HepG2 (cell line): ENCODE results near the gene HECA. TPM values are rescaled to one million over a fixed set of nuclear protein-coding genes. Genes with fewer than 3 reads are reported as not detected.

Experiments used
- ATAC-seq: fragments of 200-7000 bp; cut with Tn5 transposase; 3 replicates; pipeline ENCODE4 v1.9.1; 2020; ENCODE audit warnings: mild to moderate bottlenecking, moderate library complexity
- BruUV-seq: library from RNA; stranded (reverse); fragments of 400-500 nt; replicated peaks from 2 replicates; lab custom pipeline; 2021; lab: Mats Ljungman, UMichigan
- CTCF ChIA-PET: fragments of 300-600 bp; formaldehyde crosslinking; extraction: SDS; loops from one replicate; lab custom pipeline; 2021; ENCODE audit warnings: low total read pairs, inconsistent platforms, low intra/inter-chr PET ratio; lab: Yijun Ruan, JAX
- POLR2A ChIA-PET: fragments of 350-600 bp; sonication (Branson Sonifier 250); formaldehyde crosslinking; loops from one replicate; lab custom pipeline; 2020; ENCODE audit warnings: antibody characterized with exemption, inconsistent platforms; lab: Yijun Ruan, JAX
- DNase-seq: peaks from one replicate; pipeline ENCODE4 v3.0.0-alpha.2; 2015; ENCODE audit warnings: low spot score
- FAIRE-seq: peaks from 3 replicates; lab custom pipeline; 2011; peaks lifted over from hg19 to GRCh38; lab: Jason Lieb, UNC
- H2AFZ ChIP-seq: one replicate; pipeline ENCODE4 v1.6.1; 2011; ENCODE audit warnings: low read length, inconsistent platforms
- H3K27ac ChIP-seq: fragments of 300-600 bp; 3 replicates; pipeline ENCODE4 v1.8.0; 2011; ENCODE audit warnings: mixed run types, mild to moderate bottlenecking, mixed read lengths, low read length, inconsistent platforms; ENCODE audit not compliant: insufficient read depth; ENCODE audit errors: extremely low read length
- H3K27me3 ChIP-seq, 2 experiments: fragments of 200-600 bp in 1 of 2; 2 replicates in 1 of 2; 3 replicates in 1 of 2; pipeline versions ENCODE4 v1.6.0 to v1.8.0; 2011; ENCODE audit warnings: low read length in 2 of 2, mild to moderate bottlenecking in 2 of 2, moderate library complexity in 2 of 2, inconsistent platforms in 1 of 2; ENCODE audit not compliant: insufficient read depth in 2 of 2, control insufficient read depth in 1 of 2
- H3K36me3 ChIP-seq, 2 experiments: fragments of 200-600 bp in 1 of 2; replicated peaks in 1 of 2; 2 replicates in 1 of 2; 3 replicates in 1 of 2; pipeline versions ENCODE4 v1.5.1 to v1.8.0; 2011; ENCODE audit warnings: low read length in 2 of 2, inconsistent platforms in 1 of 2; ENCODE audit not compliant: insufficient read depth in 2 of 2, control insufficient read depth in 1 of 2
- H3K4me1 ChIP-seq: 2 replicates; pipeline ENCODE4 v1.5.1; 2012; ENCODE audit warnings: low read length, inconsistent platforms; ENCODE audit not compliant: insufficient read depth
- H3K4me2 ChIP-seq: 2 replicates; pipeline ENCODE4 v1.6.0; 2011; ENCODE audit warnings: low read depth, low read length, inconsistent platforms
- H3K4me3 ChIP-seq, 3 experiments: fragments of 200-600 bp in 1 of 3; sonication (generic), shearing (Covaris generic) in 1 of 3; replicated peaks in 1 of 3; 2 replicates each; pipeline ENCODE4 v1.5.1; 2011 to 2016; ENCODE audit warnings: low read length in 3 of 3, inconsistent platforms in 2 of 3, low read depth in 2 of 3, mild to moderate bottlenecking in 2 of 3, control low read depth in 1 of 3, mixed read lengths in 1 of 3; ENCODE audit not compliant: insufficient read depth in 1 of 3
- H3K79me2 ChIP-seq: one replicate; pipeline ENCODE4 v1.6.1; 2011; ENCODE audit warnings: low read length, inconsistent platforms; ENCODE audit not compliant: insufficient read depth
- H3K9ac ChIP-seq: 2 replicates; pipeline ENCODE4 v1.6.0; 2011; ENCODE audit warnings: mild to moderate bottlenecking, low read depth, low read length, inconsistent platforms; ENCODE audit not compliant: insufficient read depth
- H3K9me3 ChIP-seq: 2 replicates; pipeline ENCODE4 v1.5.1; 2012; ENCODE audit warnings: mild to moderate bottlenecking, low read length
- H4K20me1 ChIP-seq: 2 replicates; pipeline ENCODE4 v1.6.0; 2011; ENCODE audit warnings: inconsistent platforms, mild to moderate bottlenecking, low read length, moderate library complexity; ENCODE audit not compliant: insufficient read depth
- FOXC1 ChIP-seq: sonication (generic); formaldehyde crosslinking; IDR thresholded peaks from 2 replicates; pipeline ENCODE4 v1.8.0; 2022; ENCODE audit warnings: mild to moderate bottlenecking, missing genetic modification reagents, borderline replicate concordance
- HDAC2 ChIP-seq: sonication (generic); formaldehyde crosslinking; IDR thresholded peaks from 2 replicates; pipeline ENCODE4 v1.4.0; 2020; ENCODE audit warnings: missing genetic modification reagents
- HNRNPL ChIP-seq: fragments of 200-400 bp; formaldehyde crosslinking; IDR thresholded peaks from 2 replicates; pipeline ENCODE4 v1.6.1; 2017; ENCODE audit warnings: mild to moderate bottlenecking, low read depth, low read length
- HOMEZ ChIP-seq: IDR thresholded peaks from 2 replicates; pipeline ENCODE4 v1.6.1; 2016; ENCODE audit warnings: low read depth
- NBN ChIP-seq: fragments of 450-650 bp; conservative IDR thresholded peaks from 2 replicates; pipeline ENCODE4 v1.6.1; 2017
- NFE2L2 ChIP-seq: fragments of 150-350 bp; IDR thresholded peaks from 2 replicates; pipeline ENCODE4 v1.6.1; 2014; ENCODE audit warnings: low read length
- TBX2 ChIP-seq: sonication (generic); formaldehyde crosslinking; IDR thresholded peaks from 2 replicates; pipeline ENCODE4 v1.5.0; 2020; ENCODE audit warnings: missing genetic modification reagents, mild to moderate bottlenecking, borderline replicate concordance
- TCF7 ChIP-seq: sonication (generic); IDR thresholded peaks from 2 replicates; pipeline ENCODE4 v1.6.1; 2016; ENCODE audit warnings: antibody characterized with exemption, low read depth
- ZNF253 ChIP-seq: sonication (generic); formaldehyde crosslinking; IDR thresholded peaks from 2 replicates; pipeline ENCODE4 v1.8.0; 2022; ENCODE audit warnings: mild to moderate bottlenecking, missing genetic modification reagents, borderline replicate concordance
- ZNF276 ChIP-seq: sonication (generic); formaldehyde crosslinking; IDR thresholded peaks from 2 replicates; pipeline ENCODE4 v1.4.0; 2020; ENCODE audit warnings: mild to moderate bottlenecking, low read depth, missing genetic modification reagents
- WGBS: methylation state at CpG from one replicate; pipeline ENCODE4 v1.1.6; 2017; ENCODE audit warnings: low lambda C conversion rate; 5-methylcytosine and 5-hydroxymethylcytosine counted together
- in situ Hi-C: cut with HindIII; loops from 2 replicates; pipeline ENCODE4 v1.10.0; 2017; ENCODE audit warnings: low pct_unique_long_range_greater_than_20kb; ENCODE audit not compliant: extremely low pct_ligation_motif_present
- intact Hi-C: fragments of 100-400 bp; cut with micrococcal nuclease; formaldehyde crosslinking; loops from one replicate; pipeline ENCODE4 v1.10.0; 2022; ENCODE audit not compliant: unreplicated experiment
- polyA plus RNA-seq, 8 experiments: library from polyadenylated mRNA; depleted of rRNA in 3 of 8; stranded (reverse) in 7 of 8; unstranded in 1 of 8; fragments of >200 nt; fragmentation: Illumina TruSeq in 4 of 8; extraction: Trizol in 4 of 8; gene quantifications; 2 replicates each; pipeline versions ENCODE4 v1.2.1 to v1.2.3, GENCODE V29; 2011 to 2016; ENCODE audit warnings: low read depth in 4 of 8, missing spikeins in 1 of 8, mixed read lengths in 1 of 8; ENCODE audit not compliant: insufficient read depth in 1 of 8
- total RNA-seq, 5 experiments: library from RNA; depleted of rRNA; stranded (reverse); fragments of >200 nt; fragmentation: Illumina TruSeq; extraction: Trizol; gene quantifications; 2 replicates each; pipeline ENCODE4 v1.2.3, GENCODE V29; 2016; ENCODE audit warnings: low read depth in 1 of 5
- TF ChIP-seq, protein P1 (sequence below): sonication (generic); formaldehyde crosslinking; IDR thresholded peaks from 2 replicates; pipeline ENCODE4 v1.4.0; 2020; ENCODE audit warnings: mild to moderate bottlenecking, missing genetic modification reagents, borderline replicate concordance
- TF ChIP-seq, protein P2 (sequence below): sonication (generic); formaldehyde crosslinking; IDR thresholded peaks from 2 replicates; pipeline ENCODE4 v1.4.0; 2020; ENCODE audit warnings: mild to moderate bottlenecking, missing genetic modification reagents

HECA gene
- total and polyA plus RNA-seq, 2 of the 13 experiments (the other 11 are each of a cell fraction or from before 2014, with no cell fraction given) = 0.18 to 0.49 TPM

GRCh38 chr6:139156102-139156501 lies 21.2 kb downstream of the HECA start:
- Histone ChIP-seq H2AFZ (no peak overlapping the region), H3K9me3 (no peaks in the 10 kb centered on the region), H3K27me3 (no peaks in the 10 kb centered on the region), H3K9ac (no peak overlapping the region), H3K4me3 (no peak overlapping the region), H3K4me1 (no peaks in the 10 kb centered on the region), H3K4me2 (no peak overlapping the region), H3K36me3 (no peaks in the 10 kb centered on the region), H4K20me1 (no peaks in the 10 kb centered on the region), H3K79me2 (no peaks in the 10 kb centered on the region), H3K27ac (no peak overlapping the region)
- ChIA-PET POLR2A (no interaction called here), CTCF (no interaction called here)
- intact Hi-C loops (no loop called here), in situ Hi-C loops (no loop called here)
- FAIRE-seq (no peak), DNase-seq (no peak), ATAC-seq (no peak)
- WGBS = 53% methylated on average over 5 of the region's 5 CpGs
- no TSS peak for BruUV-seq
- TF ChIP-seq TCF7 (no peak), HOMEZ (no peak), HDAC2 (CRISPR knock-in tag) (no peak), ZNF276 (no peak), TBX2 (CRISPR knock-in tag) (no peak), FOXC1 (CRISPR knock-in tag) (no peak), NBN (no peak), ZNF253 (no peak), NFE2L2 (no peak), HNRNPL (no peak)
- TF ChIP-seq, protein P1, sequence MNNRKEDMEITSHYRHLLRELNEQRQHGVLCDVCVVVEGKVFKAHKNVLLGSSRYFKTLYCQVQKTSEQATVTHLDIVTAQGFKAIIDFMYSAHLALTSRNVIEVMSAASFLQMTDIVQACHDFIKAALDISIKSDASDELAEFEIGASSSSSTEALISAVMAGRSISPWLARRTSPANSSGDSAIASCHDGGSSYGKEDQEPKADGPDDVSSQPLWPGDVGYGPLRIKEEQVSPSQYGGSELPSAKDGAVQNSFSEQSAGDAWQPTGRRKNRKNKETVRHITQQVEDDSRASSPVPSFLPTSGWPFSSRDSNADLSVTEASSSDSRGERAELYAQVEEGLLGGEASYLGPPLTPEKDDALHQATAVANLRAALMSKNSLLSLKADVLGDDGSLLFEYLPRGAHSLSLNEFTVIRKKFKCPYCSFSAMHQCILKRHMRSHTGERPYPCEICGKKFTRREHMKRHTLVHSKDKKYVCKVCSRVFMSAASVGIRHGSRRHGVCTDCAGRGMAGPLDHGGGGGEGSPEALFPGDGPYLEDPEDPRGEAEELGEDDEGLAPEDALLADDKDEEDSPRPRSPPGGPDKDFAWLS (CRISPR knock-in tag) = no peak
- TF ChIP-seq, protein P2, sequence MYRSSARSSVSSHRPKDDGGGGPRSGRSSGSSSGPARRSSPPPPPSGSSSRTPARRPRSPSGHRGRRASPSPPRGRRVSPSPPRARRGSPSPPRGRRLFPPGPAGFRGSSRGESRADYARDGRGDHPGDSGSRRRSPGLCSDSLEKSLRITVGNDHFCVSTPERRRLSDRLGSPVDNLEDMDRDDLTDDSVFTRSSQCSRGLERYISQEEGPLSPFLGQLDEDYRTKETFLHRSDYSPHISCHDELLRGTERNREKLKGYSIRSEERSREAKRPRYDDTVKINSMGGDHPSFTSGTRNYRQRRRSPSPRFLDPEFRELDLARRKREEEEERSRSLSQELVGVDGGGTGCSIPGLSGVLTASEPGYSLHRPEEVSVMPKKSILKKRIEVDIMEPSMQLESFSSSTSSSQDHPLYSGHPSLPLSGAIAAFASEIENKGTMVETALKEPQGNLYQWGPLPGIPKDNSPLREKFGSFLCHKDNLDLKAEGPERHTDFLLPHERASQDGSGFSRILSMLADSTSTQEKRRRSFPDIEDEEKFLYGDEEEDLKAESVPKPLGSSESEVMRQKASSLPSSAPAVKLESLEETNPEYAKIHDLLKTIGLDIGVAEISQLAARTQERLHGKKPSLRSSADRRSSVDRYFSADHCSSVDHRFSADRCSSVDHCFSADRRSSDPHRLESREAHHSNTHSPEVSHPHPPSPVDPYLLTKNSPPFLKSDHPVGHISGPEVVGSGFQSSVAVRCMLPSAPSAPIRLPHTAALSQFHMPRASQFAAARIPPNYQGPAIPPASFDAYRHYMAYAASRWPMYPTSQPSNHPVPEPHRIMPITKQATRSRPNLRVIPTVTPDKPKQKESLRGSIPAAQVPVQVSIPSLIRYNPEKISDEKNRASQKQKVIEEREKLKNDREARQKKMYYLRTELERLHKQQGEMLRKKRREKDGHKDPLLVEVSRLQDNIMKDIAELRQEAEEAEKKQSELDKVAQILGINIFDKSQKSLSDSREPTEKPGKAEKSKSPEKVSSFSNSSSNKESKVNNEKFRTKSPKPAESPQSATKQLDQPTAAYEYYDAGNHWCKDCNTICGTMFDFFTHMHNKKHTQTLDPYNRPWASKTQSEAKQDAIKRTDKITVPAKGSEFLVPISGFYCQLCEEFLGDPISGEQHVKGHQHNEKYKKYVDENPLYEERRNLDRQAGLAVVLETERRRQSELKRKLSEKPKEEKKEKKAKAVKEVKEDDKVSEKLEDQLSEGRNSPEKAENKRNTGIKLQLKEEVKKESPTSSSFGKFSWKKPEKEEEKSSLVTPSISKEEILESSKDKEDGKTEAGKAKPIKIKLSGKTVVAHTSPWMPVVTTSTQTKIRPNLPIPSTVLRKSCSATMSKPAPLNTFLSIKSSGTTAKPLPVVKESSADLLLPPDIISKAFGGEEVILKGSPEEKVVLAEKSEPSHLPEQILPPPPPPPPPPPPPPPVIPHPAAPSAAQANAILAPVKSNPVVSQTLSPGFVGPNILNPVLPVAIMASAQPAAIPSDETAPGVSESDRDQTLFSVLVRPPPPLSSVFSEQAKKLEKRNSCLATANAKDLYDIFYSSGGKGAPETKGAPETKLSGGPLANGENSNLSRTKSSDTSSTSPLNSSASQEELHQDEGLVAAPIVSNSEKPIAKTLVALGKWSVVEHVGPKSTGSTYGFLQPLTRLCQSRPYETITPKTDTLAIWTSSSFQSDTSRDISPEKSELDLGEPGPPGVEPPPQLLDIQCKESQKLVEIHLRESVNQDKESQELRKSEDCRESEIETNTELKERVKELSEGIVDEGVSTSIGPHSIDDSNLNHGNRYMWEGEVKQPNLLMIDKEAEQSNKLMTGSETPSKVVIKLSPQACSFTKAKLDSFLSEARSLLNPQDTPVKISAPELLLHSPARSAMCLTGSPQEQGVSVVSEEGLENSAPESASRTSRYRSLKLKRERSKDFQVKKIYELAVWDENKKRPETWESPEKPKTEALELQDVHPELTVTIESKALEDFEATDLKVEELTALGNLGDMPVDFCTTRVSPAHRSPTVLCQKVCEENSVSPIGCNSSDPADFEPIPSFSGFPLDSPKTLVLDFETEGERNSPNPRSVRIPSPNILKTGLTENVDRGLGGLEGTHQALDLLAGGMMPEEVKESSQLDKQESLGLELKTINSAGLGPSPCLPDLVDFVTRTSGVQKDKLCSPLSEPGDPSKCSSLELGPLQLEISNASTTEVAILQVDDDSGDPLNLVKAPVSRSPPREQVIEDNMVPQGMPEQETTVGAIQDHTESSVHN = no peak
